HG02970 (cell line): ENCODE data around the gene ITK.

ENCODE experiments used
- ATAC-seq: cut with Tn5 transposase; IDR thresholded peaks from one replicate; pipeline ENCODE4 v1.9.1; 2021; ENCODE audit warnings: mild to moderate bottlenecking, moderate library complexity, moderate number of reproducible peaks; ENCODE audit not compliant: unreplicated experiment, low FRiP score

Gene ITK

GRCh38 chr5:157295247-157295646 is 114.6 kb downstream of the ITK start:
- no peak for ATAC-seq

GRCh38 chr5:157300564-157300963 is 119.9 kb downstream of the ITK start:
- ATAC-seq, result no peak

GRCh38 chr5:157301066-157301465 is 120.4 kb downstream of the ITK start:
- no peak for ATAC-seq

GRCh38 chr5:157303023-157303422 is 122.4 kb downstream of the ITK start:
- no peak for ATAC-seq

GRCh38 chr5:157303667-157304327 is 123.2 kb downstream of the ITK start:
- no peak for ATAC-seq
